GM12872 (cell line): ENCODE measurements around the gene FAT1.

Experiments
- CTCF ChIP-seq: IDR thresholded peaks from 3 replicates; pipeline ENCODE4 v1.5.1; 2011; ENCODE audit warnings: low read depth, mild to moderate bottlenecking, low read length, moderate library complexity; ENCODE audit not compliant: insufficient read depth

The FAT1 gene

GRCh38 chr4:186622788-186623464, 100.7 kb downstream of the FAT1 start:
- no peak for TF ChIP-seq CTCF

- no peak for TF ChIP-seq CTCF
These were observed 101.6 kb downstream of the FAT1 start for GRCh38 chr4:186621959-186622553.

- TF ChIP-seq CTCF: no peak
These were observed 104.6 kb downstream of the FAT1 start for GRCh38 chr4:186619088-186619487.

- TF ChIP-seq CTCF: no peak
These were observed 105.7 kb downstream of the FAT1 start for GRCh38 chr4:186617921-186618320.

- TF ChIP-seq CTCF: no peak
These were observed 116.2 kb downstream of the FAT1 start for GRCh38 chr4:186607490-186607889.

GRCh38 chr4:186606591-186606992, 117.1 kb downstream of the FAT1 start:
- TF ChIP-seq CTCF: no peak

GRCh38 chr4:186605261-186605865, 118.3 kb downstream of the FAT1 start:
- no peak for TF ChIP-seq CTCF
